Amniotic stem cell (primary cell): ENCODE measurements around the gene CREB3L2.
"Not testable (repeated sequence)": the region's sequence is repeated elsewhere in the genome, so short reads cannot be mapped to it uniquely, and the experiment has no call there.

Experiments
- DNase-seq: peaks from one replicate; lab custom pipeline; 2025; lab: John Stamatoyannopoulos, UW

Gene CREB3L2

DNA sequence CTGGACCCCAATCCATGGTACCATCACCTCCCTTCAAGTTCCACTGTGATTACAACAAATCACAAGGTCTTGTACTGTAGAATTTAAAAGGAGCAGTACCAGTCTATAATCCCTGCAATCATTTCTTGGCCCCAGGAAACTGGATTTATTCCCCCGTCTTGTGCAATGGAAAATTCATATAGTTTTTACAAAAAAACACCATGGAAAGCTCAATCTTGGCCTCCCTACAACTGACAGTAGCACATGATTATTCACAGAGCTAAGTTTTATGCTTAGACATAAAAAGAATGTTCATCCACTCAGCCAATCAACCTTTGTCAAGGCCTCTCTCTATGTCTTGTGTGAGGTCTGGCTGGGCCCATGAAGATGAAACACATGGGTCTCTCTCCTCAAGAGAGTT is 165.3 kb downstream of the CREB3L2 start:
- no peak for DNase-seq

DNA sequence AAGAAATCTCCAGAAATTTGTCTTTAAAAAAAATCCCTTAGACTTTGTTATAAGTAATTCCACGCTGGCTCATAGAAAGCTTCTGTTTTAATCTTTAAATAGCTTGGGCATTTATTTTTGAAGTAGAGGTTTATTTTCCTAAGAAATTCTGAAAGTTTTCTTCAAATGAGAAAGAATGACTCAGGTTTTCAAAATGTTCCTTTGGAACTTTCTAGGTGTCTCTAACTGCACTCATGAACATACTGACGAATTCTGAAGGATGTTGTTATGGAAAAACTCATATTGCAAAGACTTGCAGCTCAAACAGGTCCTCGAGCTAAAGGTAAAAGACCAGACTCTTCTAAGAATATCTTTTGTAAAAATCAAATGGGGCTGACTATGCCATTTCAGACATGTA is 165.8 kb downstream of the CREB3L2 start:
- DNase-seq = no peak

DNA sequence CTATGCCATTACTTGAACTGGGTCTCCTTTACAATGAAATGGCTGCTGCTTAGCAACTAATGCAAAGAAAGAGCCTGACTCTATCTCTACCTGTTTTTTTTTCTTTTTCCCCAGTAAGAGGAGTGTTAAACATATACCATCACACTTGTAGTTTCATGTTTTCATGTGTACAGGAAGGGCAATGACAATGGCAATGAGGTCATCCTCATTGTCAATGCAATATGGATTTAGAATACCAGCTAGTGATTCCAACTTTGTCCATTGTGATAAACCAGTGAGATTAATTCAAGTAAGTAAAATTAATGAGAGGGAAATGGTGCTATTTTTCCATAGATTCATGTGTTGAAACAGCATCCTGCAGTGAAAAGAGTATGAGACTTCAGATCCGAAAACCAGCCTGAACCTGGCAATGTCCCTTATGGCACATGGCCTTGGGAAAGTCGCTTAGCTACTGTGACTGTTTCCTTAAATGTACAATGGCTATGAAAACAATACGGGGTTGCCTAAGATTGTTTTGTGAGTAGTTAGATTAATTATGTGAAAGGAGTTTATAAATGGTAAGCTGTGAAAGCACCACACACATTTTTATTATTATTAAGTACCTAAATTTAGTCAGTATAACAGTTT is 166.3 kb downstream of the CREB3L2 start:
- DNase-seq = no peak

DNA sequence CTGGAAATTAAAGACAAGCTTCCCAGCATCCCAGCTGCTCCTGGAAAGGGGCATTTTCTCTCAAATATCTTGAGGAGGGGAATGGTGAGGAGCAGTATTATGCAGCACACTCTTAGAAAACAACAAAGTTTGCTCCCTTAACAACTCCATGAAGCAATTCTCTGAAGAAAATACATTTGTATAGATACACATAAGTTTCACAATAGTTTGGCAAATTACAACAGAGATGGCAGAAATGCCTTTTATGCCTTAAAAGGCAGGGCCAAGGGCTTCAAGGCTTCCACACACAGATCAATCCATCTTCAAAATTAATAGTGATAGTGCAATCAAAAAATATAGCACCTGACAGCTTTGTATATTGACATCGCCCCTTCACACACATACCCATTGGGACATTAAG is 167.3 kb downstream of the CREB3L2 start:
- DNase-seq = no peak

DNA sequence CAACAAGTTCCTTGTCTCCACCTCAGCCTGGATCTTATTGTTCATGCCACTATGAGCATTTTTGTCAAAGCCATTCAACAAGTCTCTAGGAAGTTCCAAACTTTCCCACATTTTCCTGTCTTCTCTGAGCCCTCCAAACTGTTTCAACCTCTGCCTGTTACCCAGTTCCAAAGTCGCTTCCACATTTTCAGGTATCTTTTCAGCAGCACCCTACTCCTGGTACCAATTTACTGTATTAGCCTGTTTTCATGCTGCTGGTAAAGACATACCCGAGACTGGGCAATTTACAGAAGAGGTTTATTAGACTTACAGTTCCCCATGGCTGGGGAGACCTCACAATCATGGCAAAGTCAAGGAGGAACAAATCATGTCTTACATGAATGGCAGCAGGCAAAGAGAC is 168.9 kb downstream of the CREB3L2 start:
- not testable (repeated sequence) for DNase-seq

DNA sequence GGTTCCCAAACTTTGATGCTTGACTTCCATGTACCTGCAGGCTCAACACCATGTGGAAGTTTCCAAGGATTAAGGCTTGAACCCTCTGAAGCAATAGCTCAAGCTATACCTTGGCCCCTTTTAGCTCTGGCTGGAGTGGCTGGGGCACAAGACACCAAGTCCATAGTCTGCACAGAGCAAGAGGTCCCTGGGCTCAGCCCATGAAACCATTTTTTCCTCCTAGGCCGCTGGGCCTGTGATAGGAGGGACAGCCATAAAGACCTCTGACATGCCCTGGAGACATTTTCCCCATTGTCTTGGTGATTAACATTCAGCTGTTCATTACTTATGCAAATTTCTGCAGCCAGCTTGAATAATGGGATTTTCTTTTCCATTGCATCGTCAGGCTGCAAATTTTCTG is 169.5 kb downstream of the CREB3L2 start:
- no peak for DNase-seq

DNA sequence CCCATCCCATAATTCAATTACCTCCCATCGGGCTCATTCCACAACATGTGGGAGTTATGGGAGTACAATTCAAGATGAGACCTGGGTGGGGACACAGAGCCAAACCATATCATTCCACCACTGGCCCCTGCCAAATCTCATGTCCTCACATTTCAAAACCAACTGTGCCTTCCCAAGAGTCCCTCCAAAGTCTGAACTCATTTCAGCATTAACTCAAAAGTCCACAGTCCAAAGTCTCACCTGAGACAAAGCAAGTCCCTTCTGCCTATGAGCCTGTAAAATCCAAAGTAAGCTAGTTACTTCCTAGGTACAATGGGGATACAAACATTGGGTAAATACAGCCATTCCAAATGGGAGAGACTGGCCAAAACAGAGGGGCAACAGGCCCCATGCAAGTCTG is 170.3 kb downstream of the CREB3L2 start:
- DNase-seq = not testable (repeated sequence)

DNA sequence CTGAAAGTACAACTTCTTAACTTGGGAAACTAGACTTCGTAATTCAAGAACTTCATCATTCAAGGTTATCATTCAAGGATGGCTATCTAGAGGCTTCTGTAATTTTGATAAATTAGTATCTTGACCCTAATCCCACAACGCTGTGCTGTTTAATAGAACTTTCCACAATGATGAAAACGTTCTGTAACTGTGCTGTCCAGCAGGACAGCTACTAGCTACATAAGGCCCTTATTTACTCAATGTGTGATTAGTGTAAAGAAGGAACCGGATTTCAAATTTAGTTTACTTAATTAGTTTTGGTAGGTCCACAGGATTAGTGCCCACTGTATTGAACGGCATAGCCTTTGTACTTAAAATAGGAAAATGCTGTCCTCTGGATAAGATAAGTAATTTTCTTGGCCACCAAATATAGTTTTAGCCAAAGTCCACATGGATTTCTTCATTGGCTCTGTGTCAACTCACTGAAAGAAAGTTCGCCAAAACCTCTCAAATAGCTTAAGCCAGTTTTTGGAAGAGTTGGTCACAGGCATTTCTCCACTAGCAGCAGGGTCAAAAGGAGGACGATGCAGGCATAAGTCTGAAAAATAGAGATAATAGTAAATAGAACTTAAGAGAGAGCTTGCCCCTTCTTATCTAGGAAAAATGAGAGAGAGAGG is 172.4 kb downstream of the CREB3L2 start:
- no peak for DNase-seq

DNA sequence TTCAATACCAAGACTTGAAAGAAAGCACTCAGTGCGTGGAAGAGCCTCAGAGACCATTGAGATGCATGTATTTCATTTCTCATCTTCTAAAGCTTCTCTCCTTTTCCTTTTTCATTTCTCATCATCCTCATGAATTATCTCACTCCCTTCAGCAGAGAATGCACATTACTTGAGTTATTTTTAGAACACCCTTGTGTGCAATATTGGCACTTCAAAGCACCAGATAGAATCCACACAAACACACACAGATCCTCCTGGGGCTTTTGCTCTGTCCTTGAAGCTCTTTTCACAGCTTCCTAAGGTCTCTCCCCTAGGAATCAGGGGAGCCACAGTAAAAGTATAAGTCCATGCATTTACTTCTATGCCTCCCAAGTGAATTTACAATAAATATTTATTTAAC is 173.4 kb downstream of the CREB3L2 start:
- no peak for DNase-seq

DNA sequence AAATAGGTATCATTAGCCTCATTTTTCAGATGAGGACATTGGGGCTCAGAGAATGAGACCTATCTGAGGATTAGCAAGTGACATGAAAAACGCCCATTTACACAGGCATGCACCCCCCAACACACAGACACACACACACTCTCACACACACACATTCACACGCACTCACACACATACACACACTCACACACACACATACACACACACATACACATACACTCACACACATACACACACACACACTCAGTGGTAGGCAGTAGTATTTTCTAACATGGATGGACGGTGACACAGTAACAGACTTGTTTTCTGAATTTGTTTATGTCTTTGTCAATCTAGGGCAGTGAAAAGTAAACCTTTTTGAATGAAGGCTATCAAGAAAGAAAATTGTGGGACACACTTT is 176.4 kb downstream of the CREB3L2 start:
- DNase-seq = no peak
